Panc1 (cell line): Measurements from ENCODE around the gene SHISA5. TPM values are rescaled to one million over a fixed set of nuclear protein-coding genes. Genes with fewer than 3 reads are reported as not detected.

Experiments
- ATAC-seq: fragments of 200-7000 bp; cut with Tn5 transposase; 2 replicates; pipeline ENCODE4 v1.9.1; 2020; ENCODE audit warnings: mild to moderate bottlenecking, moderate library complexity
- BruUV-seq: library from RNA; stranded (reverse); fragments of 400-500 nt; replicated peaks from 2 replicates; lab custom pipeline; 2021; lab: Mats Ljungman, UMichigan
- CTCF ChIA-PET: fragments of 300-600 bp; sonication (Branson Sonifier 250); formaldehyde crosslinking; loops from one replicate; lab custom pipeline; 2022; ENCODE audit warnings: antibody characterized with exemption; lab: Charles Lee
- POLR2A ChIA-PET: fragments of 300-600 bp; sonication (Branson Sonifier 250); formaldehyde crosslinking; loops from one replicate; lab custom pipeline; 2022; ENCODE audit warnings: antibody characterized with exemption; lab: Charles Lee
- DNase-seq: peaks from one replicate; pipeline ENCODE4 v3.0.0-alpha.2; 2010; ENCODE audit warnings: low read depth, low spot score
- H3K27ac ChIP-seq: 2 replicates; pipeline ENCODE4 v1.5.1; 2011; ENCODE audit warnings: mild to moderate bottlenecking, low read length, inconsistent platforms
- H3K27me3 ChIP-seq: fragments of 200-500 bp; sonication (Bioruptor generic); 2 replicates; pipeline ENCODE4 v1.6.0; 2014; ENCODE audit warnings: low read length, inconsistent platforms; ENCODE audit not compliant: control insufficient read depth, insufficient read depth
- H3K36me3 ChIP-seq: fragments of 200-500 bp; sonication (Bioruptor generic); 2 replicates; pipeline ENCODE4 v1.5.1; 2014; ENCODE audit warnings: inconsistent platforms, mild to moderate bottlenecking, low read length, moderate library complexity; ENCODE audit not compliant: control insufficient read depth, insufficient read depth
- H3K4me1 ChIP-seq: 2 replicates; pipeline ENCODE4 v1.5.1; 2011; ENCODE audit warnings: inconsistent platforms, mild to moderate bottlenecking, low read length, moderate library complexity; ENCODE audit not compliant: control insufficient read depth, insufficient read depth
- H3K4me3 ChIP-seq, 2 experiments: 2 replicates each; pipeline ENCODE4 v1.5.1; 2011 to 2012; ENCODE audit warnings: low read depth in 2 of 2, low read length in 2 of 2, mild to moderate bottlenecking in 2 of 2, inconsistent platforms in 1 of 2, moderate library complexity in 1 of 2
- H3K9me3 ChIP-seq: fragments of 200-500 bp; sonication (Bioruptor generic); 2 replicates; pipeline ENCODE4 v1.5.1; 2014; ENCODE audit warnings: low read depth, mild to moderate bottlenecking, inconsistent platforms, low read length, moderate library complexity; ENCODE audit not compliant: control insufficient read depth, insufficient read depth
- CTCF ChIP-seq: fragments of 450-650 bp; IDR thresholded peaks from 2 replicates; pipeline ENCODE4 v1.5.1; 2017; ENCODE audit warnings: mild to moderate bottlenecking
- POLR2AphosphoS5 ChIP-seq: IDR thresholded peaks from 2 replicates; pipeline ENCODE4 v1.6.1; 2012; ENCODE audit warnings: mild to moderate bottlenecking, low read depth, low read length, moderate library complexity
- REST ChIP-seq, 2 experiments: IDR thresholded peaks; 2 replicates each; pipeline ENCODE4 v1.6.1; 2011 to 2012; ENCODE audit warnings: low read depth in 2 of 2, control low read depth in 1 of 2, low read length in 1 of 2, mild to moderate bottlenecking in 1 of 2, moderate library complexity in 1 of 2; ENCODE audit not compliant: insufficient read depth in 1 of 2
- SIN3A ChIP-seq: IDR thresholded peaks from 2 replicates; pipeline ENCODE4 v1.6.1; 2012; ENCODE audit warnings: low read depth, mild to moderate bottlenecking, low read length, moderate library complexity, borderline replicate concordance; ENCODE audit not compliant: insufficient read depth
- TCF7L2 ChIP-seq: IDR thresholded peaks from 2 replicates; pipeline ENCODE4 v1.6.1; 2011; ENCODE audit warnings: mild to moderate bottlenecking, low read depth, low read length, inconsistent platforms
- in situ Hi-C: cut with HindIII; loops from 2 replicates; pipeline ENCODE4 v1.10.0; 2016; ENCODE audit warnings: low sequenced_read_pairs, low pct_unique_long_range_greater_than_20kb
- intact Hi-C: fragments of 100-400 bp; cut with micrococcal nuclease; formaldehyde crosslinking; loops from one replicate; pipeline ENCODE4 v1.10.0; 2022; ENCODE audit not compliant: unreplicated experiment
- total RNA-seq: library from RNA; stranded (reverse); gene quantifications from one replicate; pipeline ENCODE4 v1.2.1, GENCODE V29; 2021; ENCODE audit not compliant: unreplicated experiment

The SHISA5 gene
- total RNA-seq, 1 experiment from 2014 or later, result 122 TPM

- H3K4me3 ChIP-seq, result no peak overlapping the region
- ChIA-PET POLR2A (no interaction called here), CTCF (interaction anchor here (0.6 to 1.8 kb wide), 6 partner anchors 26 to 205 kb away, joined by 3 to 9 read pairs (median 6); no protein-coding TSS in a partner anchor)
- H3K4me1 ChIP-seq, result no peaks in the 10 kb centered on the region
- no peak for DNase-seq
- intact Hi-C loops, result loop anchor here (5.0 kb wide), 1 partner anchor 82 kb away; a partner anchor contains a TSS
- BruUV-seq, result no TSS peak
- H3K9me3 ChIP-seq, result no peaks in the 10 kb centered on the region
- ATAC-seq, result peak; percentile 98
- TF ChIP-seq REST (IDR thresholded peaks at IDR 0.05; ENCODE audit: insufficient read depth in 1 of 2, low read depth in 2 of 2, low read length in 1 of 2) (no peak), POLR2AphosphoS5 (no peak), TCF7L2 (no peak), SIN3A (no peak), CTCF (peak; percentile 90)
- in situ Hi-C loops, result no loop called here
- H3K27ac ChIP-seq, result no peak overlapping the region
- H3K27me3 ChIP-seq, result no peaks in the 10 kb centered on the region
- no peaks in the 10 kb centered on the region for H3K36me3 ChIP-seq
Observed at GRCh38 chr3:48548729-48549705, 45.0 kb upstream of the SHISA5 start.

GRCh38 chr3:48548126-48548525 is 44.2 kb upstream of the SHISA5 start:
- TF ChIP-seq REST (IDR thresholded peaks at IDR 0.05; ENCODE audit: insufficient read depth in 1 of 2, low read depth in 2 of 2, low read length in 1 of 2) (no peak), TCF7L2 (no peak), POLR2AphosphoS5 (no peak), SIN3A (no peak), CTCF (no peak)
- H3K27me3 ChIP-seq, result no peaks in the 10 kb centered on the region
- CTCF ChIA-PET, result interaction anchor here (1.8 kb wide), 1 partner anchor 41 kb away, joined by 9 read pairs; no protein-coding TSS in a partner anchor
- H3K4me1 ChIP-seq, result no peaks in the 10 kb centered on the region
- BruUV-seq, result no TSS peak
- H3K27ac ChIP-seq, result no peak overlapping the region
- in situ Hi-C loops, result no loop called here
- POLR2A ChIA-PET, result no interaction called here
- H3K36me3 ChIP-seq, result no peaks in the 10 kb centered on the region
- ATAC-seq, result no peak
- intact Hi-C loops, result loop anchor here (5.0 kb wide), 1 partner anchor 81 kb away; a partner anchor contains a TSS
- DNase-seq, result no peak
- no peak overlapping the region for H3K4me3 ChIP-seq
- no peaks in the 10 kb centered on the region for H3K9me3 ChIP-seq
